ENCODE data around the gene ENTPD3. TPM values are rescaled to one million over a fixed set of nuclear protein-coding genes. Genes with fewer than 3 reads are reported as not detected.

Gene ENTPD3
- total RNA-seq, 4 donors from 2014 or later, result 0.12 to 1.1 (median 0.56) TPM

GRCh38 chr3:40477666-40478065 is 90.7 kb downstream of the ENTPD3 start:
- intact Hi-C loops (cut with DNase I; ENCODE audit: low total_unique reads) (loop anchor here (1.0 to 2.0 kb wide), 3 partner anchors 25 to 47 kb away; partner anchors contain the start of gene ZNF621), in situ Hi-C loops (cut with MboI; ENCODE audit: low sequenced_read_pairs in 4 of 4) (no loop called here)
- TF ChIP-seq CTCF (IDR thresholded peaks at IDR 0.05 in 4 of 5, conservative IDR thresholded peaks at IDR 0.05 in 1 of 5), result no peak
- no peak for TF ChIP-seq POLR2A (IDR thresholded peaks at IDR 0.05)
- Histone ChIP-seq H3K4me1 (peaks cover 4 to 6% of the 10 kb centered on the region in 2 donors), H3K36me3 (peaks cover 0 to 35% of the 10 kb centered on the region in 2 donors), H3K4me3 (peak overlapping the region; percentile 72 to 98 (median 88)), H3K27me3 (no peaks in the 10 kb centered on the region), H3K9me3 (no peaks in the 10 kb centered on the region), H3K27ac (peak overlapping the region; percentile 77 to 90 (median 80))
- peak in 1 of 2 donors; percentile 55 for ATAC-seq
- DNase-seq, result peak in 1 of 2 donors; percentile 14

Other genes starting within 250 kb of the ENTPD3 start
- 10 to 100 TPM; 12.9 to 32.7 (median 24.5) TPM for gene EIF1B, start 77.5 kb upstream of the ENTPD3 start, total RNA-seq
- 100 to 1,000 TPM; 170 to 330 (median 296) TPM for gene RPL14, start 70.2 kb downstream of the ENTPD3 start, total RNA-seq
- gene ZNF619, start 89.9 kb downstream of the ENTPD3 start, total RNA-seq, result 1 to 10 TPM; 1.9 to 7.2 (median 2.7) TPM
- 1 to 10 TPM in 2 of 4 donors, under 1 TPM in 2; 0.33 to 4.2 (median 1.9) TPM for gene ZNF620, start 118.9 kb downstream of the ENTPD3 start, total RNA-seq
- gene ZNF621, start 137.8 kb downstream of the ENTPD3 start, total RNA-seq, result 1 to 10 TPM; 5.7 to 8.4 (median 7.4) TPM

Measured in gastrocnemius medialis (tissue), 4 donors.